PFSK-1 (cell line): ENCODE data around the gene MAPKAPK3.

Experiments
- POLR2AphosphoS5 ChIP-seq: IDR thresholded peaks from 2 replicates; pipeline ENCODE4 v1.6.1; 2012; ENCODE audit warnings: low read depth, mild to moderate bottlenecking, control low read depth, low read length, moderate library complexity
- REST ChIP-seq, 2 experiments: IDR thresholded peaks; 2 replicates each; pipeline versions ENCODE4 v1.6.1 to v1.8.0; 2011 to 2012; ENCODE audit warnings: low read depth in 2 of 2, low read length in 2 of 2, control low read depth in 1 of 2, inconsistent platforms in 1 of 2, mild to moderate bottlenecking in 1 of 2, moderate library complexity in 1 of 2; ENCODE audit not compliant: insufficient read depth in 1 of 2
- SIN3A ChIP-seq: IDR thresholded peaks from 2 replicates; pipeline ENCODE4 v1.6.1; 2012; ENCODE audit warnings: mild to moderate bottlenecking, low read length, moderate library complexity, borderline replicate concordance; ENCODE audit not compliant: insufficient read depth
- TAF1 ChIP-seq: IDR thresholded peaks from 2 replicates; pipeline ENCODE4 v1.6.1; 2012; ENCODE audit warnings: low read length, control low read depth, borderline replicate concordance; ENCODE audit not compliant: insufficient read depth

- no peak for TF ChIP-seq POLR2AphosphoS5
- TF ChIP-seq SIN3A: no peak
- no peak for TF ChIP-seq REST (IDR thresholded peaks at IDR 0.05; ENCODE audit: insufficient read depth in 1 of 2, low read depth in 2 of 2, low read length in 2 of 2)
- no peak for TF ChIP-seq TAF1
Observed at GRCh38 chr3:50587373-50587772, 29.6 kb upstream of the MAPKAPK3 start.
